A673 (cell line): ENCODE data around the gene CERS6. TPM values are rescaled to one million over a fixed set of nuclear protein-coding genes. Genes with fewer than 3 reads are reported as not detected.

Experiments used
- BruUV-seq: library from RNA; stranded (reverse); fragments of 400-500 nt; replicated peaks from 2 replicates; lab custom pipeline; 2021; lab: Mats Ljungman, UMichigan
- CTCF ChIA-PET: fragments of 300-600 bp; sonication (Branson Sonifier 250); formaldehyde crosslinking; loops from one replicate; lab custom pipeline; 2022; ENCODE audit warnings: antibody characterized with exemption; lab: Charles Lee
- POLR2A ChIA-PET: fragments of 300-600 bp; sonication (Branson Sonifier 250); formaldehyde crosslinking; loops from one replicate; lab custom pipeline; 2022; ENCODE audit warnings: antibody characterized with exemption; ENCODE audit not compliant: low non-redundant PET; lab: Charles Lee
- DNase-seq: peaks from one replicate; pipeline ENCODE4 v3.0.0-alpha.2; 2015; ENCODE audit warnings: low spot score
- H3K27ac ChIP-seq: fragments of 200-600 bp; sonication (generic); 2 replicates; pipeline ENCODE4 v1.5.1; 2016; ENCODE audit warnings: mixed run types, low read depth, mild to moderate bottlenecking, mixed read lengths, antibody characterized with exemption, low read length; ENCODE audit not compliant: poor library complexity, severe bottlenecking
- H3K27me3 ChIP-seq: fragments of 200-600 bp; sonication (generic); replicated peaks from 2 replicates; pipeline ENCODE4 v1.6.1; 2017; ENCODE audit warnings: mixed run types, low read depth, mild to moderate bottlenecking, mixed read lengths, antibody characterized with exemption, low read length; ENCODE audit not compliant: insufficient read depth, poor library complexity
- H3K36me3 ChIP-seq: fragments of 200-600 bp; sonication (generic); 2 replicates; pipeline ENCODE4 v1.6.1; 2016; ENCODE audit warnings: mixed run types, mild to moderate bottlenecking, mixed read lengths, antibody characterized with exemption, low read length; ENCODE audit not compliant: insufficient read depth, poor library complexity, severe bottlenecking
- H3K4me1 ChIP-seq: fragments of 200-600 bp; sonication (generic); 2 replicates; pipeline ENCODE4 v1.6.1; 2017; ENCODE audit warnings: mixed run types, mild to moderate bottlenecking, mixed read lengths, antibody characterized with exemption, low read length; ENCODE audit not compliant: insufficient read depth, poor library complexity, severe bottlenecking
- H3K4me3 ChIP-seq: fragments of 200-600 bp; sonication (generic); 2 replicates; pipeline ENCODE4 v1.5.1; 2016; ENCODE audit warnings: low read depth, mixed run types, mild to moderate bottlenecking, mixed read lengths, low read length; ENCODE audit not compliant: poor library complexity, severe bottlenecking
- H3K9me3 ChIP-seq: fragments of 200-600 bp; sonication (generic); 2 replicates; pipeline ENCODE4 v1.6.1; 2016; ENCODE audit warnings: mixed run types, low read depth, mild to moderate bottlenecking, mixed read lengths, antibody characterized with exemption, low read length; ENCODE audit not compliant: poor library complexity, severe bottlenecking
- EZH2 ChIP-seq: fragments of 200-600 bp; sonication (generic); IDR thresholded peaks from 2 replicates; pipeline ENCODE4 v1.6.1; 2017; ENCODE audit warnings: borderline replicate concordance, low read depth, mild to moderate bottlenecking, mixed read lengths, antibody characterized with exemption, low read length; ENCODE audit not compliant: poor library complexity, severe bottlenecking
- intact Hi-C: fragments of 100-400 bp; cut with micrococcal nuclease; formaldehyde crosslinking; loops from one replicate; pipeline ENCODE4 v1.10.0; 2022; ENCODE audit not compliant: unreplicated experiment
- total RNA-seq: library from RNA; stranded (reverse); gene quantifications from 2 replicates; pipeline ENCODE4 v1.2.3, GENCODE V29; 2021
- TF ChIP-seq, protein P1 (sequence below): fragments of 300-800, 200-600 bp; sonication (generic); conservative IDR thresholded peaks from 2 replicates; pipeline ENCODE4 v1.5.1; 2017; ENCODE audit warnings: low read depth, mild to moderate bottlenecking, antibody characterized with exemption, low read length, moderate library complexity, mixed read lengths

Gene CERS6
- total RNA-seq, 1 experiment from 2014 or later = 12.4 TPM

DNA sequence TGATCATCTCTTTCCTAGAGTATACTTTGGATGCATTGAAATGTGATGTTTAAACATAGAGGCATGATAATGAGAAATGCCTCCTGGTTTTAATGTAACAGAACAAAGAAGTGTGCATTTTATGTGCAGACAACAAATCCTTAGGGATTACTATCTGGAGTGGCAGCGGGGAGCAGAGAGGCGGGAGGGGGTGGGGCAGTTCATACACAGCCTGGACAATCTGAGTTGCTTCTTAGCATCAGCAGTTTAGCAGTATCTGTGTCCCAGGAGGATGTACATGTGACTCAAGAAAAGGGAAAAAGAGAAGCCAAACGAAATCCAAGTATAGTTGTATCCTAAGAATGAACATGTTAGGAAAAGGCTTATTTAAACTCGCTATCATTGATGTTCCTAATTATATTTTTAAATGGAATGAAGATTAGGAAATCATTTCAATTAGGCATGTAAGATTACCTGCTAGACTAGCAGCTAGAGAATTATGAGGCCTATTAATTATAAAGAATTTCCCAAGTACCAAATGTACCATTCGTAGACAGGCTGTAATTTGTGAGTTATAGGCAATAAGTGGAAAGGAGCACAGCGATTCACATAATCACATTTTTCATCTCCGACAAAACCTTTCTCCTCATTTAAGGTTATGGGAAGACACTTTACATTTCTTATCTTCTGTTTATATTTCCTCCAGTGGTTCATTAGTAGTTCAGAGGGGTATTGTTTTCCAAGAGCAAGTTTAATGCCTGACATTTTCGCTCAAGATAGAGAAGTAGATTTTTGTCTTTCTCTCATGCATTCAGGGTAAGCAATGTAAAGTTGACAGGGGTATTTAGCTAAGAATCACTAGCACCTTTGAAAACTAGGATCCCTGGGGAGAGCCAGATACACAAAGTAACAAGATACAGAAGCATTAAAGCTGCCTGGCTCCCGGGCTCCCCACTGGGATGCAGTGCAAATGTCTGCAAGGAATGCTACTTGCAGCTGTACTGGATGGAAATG, 205.1 kb downstream of the CERS6 start:
- Histone ChIP-seq H3K27me3 (no peaks in the 10 kb centered on the region), H3K9me3 (no peaks in the 10 kb centered on the region), H3K27ac (no peak overlapping the region), H3K4me3 (no peak overlapping the region), H3K4me1 (peaks cover 14% of the 10 kb centered on the region), H3K36me3 (no peaks in the 10 kb centered on the region)
- DNase-seq = peak; percentile 63
- no TSS peak for BruUV-seq
- no peak for TF ChIP-seq EZH2
- TF ChIP-seq, protein P1, sequence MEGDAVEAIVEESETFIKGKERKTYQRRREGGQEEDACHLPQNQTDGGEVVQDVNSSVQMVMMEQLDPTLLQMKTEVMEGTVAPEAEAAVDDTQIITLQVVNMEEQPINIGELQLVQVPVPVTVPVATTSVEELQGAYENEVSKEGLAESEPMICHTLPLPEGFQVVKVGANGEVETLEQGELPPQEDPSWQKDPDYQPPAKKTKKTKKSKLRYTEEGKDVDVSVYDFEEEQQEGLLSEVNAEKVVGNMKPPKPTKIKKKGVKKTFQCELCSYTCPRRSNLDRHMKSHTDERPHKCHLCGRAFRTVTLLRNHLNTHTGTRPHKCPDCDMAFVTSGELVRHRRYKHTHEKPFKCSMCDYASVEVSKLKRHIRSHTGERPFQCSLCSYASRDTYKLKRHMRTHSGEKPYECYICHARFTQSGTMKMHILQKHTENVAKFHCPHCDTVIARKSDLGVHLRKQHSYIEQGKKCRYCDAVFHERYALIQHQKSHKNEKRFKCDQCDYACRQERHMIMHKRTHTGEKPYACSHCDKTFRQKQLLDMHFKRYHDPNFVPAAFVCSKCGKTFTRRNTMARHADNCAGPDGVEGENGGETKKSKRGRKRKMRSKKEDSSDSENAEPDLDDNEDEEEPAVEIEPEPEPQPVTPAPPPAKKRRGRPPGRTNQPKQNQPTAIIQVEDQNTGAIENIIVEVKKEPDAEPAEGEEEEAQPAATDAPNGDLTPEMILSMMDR = no peak
- CTCF ChIA-PET = no interaction called here
- POLR2A ChIA-PET = no interaction called here
- intact Hi-C loops = no loop called here

DNA sequence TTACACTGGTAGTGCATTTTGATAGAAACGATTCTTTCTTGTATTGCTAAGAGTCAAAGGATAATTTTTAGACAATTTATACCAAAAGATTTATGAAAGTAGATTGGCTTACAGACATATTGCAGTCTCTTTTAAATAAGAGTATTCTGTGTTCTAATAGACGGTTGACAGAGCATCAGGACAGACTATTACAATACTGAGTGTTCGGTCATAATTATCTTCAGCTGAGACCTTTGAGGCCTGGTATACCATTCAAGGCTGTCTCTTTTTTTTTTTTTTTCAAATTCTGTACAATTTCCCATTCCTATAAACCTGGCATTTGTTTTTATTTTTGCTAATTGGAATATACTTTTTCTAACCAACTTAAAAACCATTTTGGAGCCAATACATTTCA, 205.8 kb downstream of the CERS6 start:
- BruUV-seq = no TSS peak
- CTCF ChIA-PET = no interaction called here
- H3K4me3 ChIP-seq = no peak overlapping the region
- TF ChIP-seq, protein P1 = no peak
- no peak for TF ChIP-seq EZH2
- no peaks in the 10 kb centered on the region for H3K27me3 ChIP-seq
- H3K36me3 ChIP-seq = no peaks in the 10 kb centered on the region
- H3K9me3 ChIP-seq = no peaks in the 10 kb centered on the region
- intact Hi-C loops = no loop called here
- no peak for DNase-seq
- peaks cover 14% of the 10 kb centered on the region for H3K4me1 ChIP-seq
- H3K27ac ChIP-seq = no peak overlapping the region
- POLR2A ChIA-PET = no interaction called here

DNA sequence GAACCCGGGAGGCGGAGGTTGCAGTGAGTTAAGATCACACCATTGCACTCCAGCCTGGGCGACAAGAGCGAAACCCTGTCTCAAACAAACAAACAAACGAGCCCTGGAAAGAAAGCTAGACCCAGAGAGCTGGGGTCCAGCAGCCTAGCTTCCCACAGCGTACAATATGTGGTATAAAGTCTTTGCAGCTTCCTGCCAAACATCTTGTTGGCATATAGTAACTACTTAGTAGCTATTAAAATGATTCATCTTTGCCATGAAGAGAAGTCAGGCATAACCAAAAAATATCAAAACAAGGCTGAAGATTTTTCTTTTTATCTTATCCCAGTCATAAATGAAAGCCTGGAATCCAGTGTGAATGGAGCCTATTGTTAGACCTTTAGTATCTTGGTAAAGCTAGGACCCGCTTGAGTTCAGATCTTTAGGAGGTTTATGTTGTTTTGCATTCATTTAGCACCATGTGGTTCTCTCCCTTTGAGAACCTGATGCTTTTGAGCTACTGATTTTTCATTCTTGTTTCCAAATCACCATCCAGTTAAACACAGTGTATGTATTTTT, 206.7 kb downstream of the CERS6 start:
- POLR2A ChIA-PET = no interaction called here

More for the DNA sequence above, 206.7 kb downstream of the CERS6 start:
- no peak for DNase-seq
- Histone ChIP-seq H3K4me3 (no peak overlapping the region), H3K36me3 (no peaks in the 10 kb centered on the region), H3K9me3 (no peaks in the 10 kb centered on the region), H3K27me3 (no peaks in the 10 kb centered on the region), H3K27ac (no peak overlapping the region), H3K4me1 (peaks cover 14% of the 10 kb centered on the region)
- TF ChIP-seq, protein P1 = no peak
- no peak for TF ChIP-seq EZH2
- CTCF ChIA-PET = no interaction called here
- BruUV-seq = no TSS peak
- intact Hi-C loops = no loop called here
